Mesangial cell (primary cell): Measurements from ENCODE around the gene RAD54L. TPM values are rescaled to one million over a fixed set of nuclear protein-coding genes. Genes with fewer than 3 reads are reported as not detected.

Experiments
- total RNA-seq: library from RNA; depleted of rRNA; stranded (reverse); fragments of >200 nt; gene quantifications from 2 replicates; pipeline ENCODE4 v1.2.3, GENCODE V29; 2015

Gene RAD54L
- total RNA-seq, result 2.8 and 16.0 TPM in 2 replicates

DNA sequence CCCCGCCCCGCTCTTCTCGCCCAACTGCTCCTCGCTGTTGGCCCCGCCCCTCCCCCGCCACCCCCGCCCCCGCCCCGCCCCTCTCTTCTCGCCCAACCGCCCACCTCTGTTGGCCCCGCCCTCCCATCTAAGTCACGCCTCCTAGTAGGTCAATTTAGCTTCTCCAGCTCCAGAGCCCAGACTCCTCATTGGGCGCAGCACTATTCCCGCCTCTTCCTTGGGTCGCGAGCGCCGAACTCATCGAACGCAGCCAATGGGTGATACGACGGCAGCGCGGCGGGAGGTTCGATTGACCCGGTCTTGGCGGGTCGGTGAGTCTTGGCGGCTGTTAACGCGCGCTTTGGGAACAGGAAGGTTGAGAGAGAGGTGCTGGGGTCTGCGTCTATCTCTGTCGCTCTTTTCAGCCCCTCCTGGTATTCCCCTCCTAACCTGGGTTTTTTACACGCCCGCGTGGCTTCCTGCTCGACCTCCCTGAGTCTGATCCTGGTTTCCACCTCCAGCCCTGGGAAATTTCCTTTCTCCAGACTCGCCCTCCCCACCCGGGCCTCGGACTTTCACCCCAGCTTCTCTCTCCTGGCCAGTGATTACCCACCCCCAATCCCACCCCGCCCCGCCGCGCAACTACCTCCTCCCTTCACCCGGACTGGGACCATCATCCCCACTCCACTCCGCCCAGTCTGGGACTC is at the start of gene RAD54L:
Gene RAD54L, plus strand, starts transcription at position 328 of the 686 bp plus-strand sequence. CDS start 643 bp downstream, outside the sequence.

GRCh38 chr1:46197964-46198811 is 49.4 kb upstream of the RAD54L start, which contains the start of gene POMGNT1:
TSS of gene POMGNT1 (minus strand) at chr1:46198434. CDS start at chr1:46197821, 613 bp downstream.

DNA sequence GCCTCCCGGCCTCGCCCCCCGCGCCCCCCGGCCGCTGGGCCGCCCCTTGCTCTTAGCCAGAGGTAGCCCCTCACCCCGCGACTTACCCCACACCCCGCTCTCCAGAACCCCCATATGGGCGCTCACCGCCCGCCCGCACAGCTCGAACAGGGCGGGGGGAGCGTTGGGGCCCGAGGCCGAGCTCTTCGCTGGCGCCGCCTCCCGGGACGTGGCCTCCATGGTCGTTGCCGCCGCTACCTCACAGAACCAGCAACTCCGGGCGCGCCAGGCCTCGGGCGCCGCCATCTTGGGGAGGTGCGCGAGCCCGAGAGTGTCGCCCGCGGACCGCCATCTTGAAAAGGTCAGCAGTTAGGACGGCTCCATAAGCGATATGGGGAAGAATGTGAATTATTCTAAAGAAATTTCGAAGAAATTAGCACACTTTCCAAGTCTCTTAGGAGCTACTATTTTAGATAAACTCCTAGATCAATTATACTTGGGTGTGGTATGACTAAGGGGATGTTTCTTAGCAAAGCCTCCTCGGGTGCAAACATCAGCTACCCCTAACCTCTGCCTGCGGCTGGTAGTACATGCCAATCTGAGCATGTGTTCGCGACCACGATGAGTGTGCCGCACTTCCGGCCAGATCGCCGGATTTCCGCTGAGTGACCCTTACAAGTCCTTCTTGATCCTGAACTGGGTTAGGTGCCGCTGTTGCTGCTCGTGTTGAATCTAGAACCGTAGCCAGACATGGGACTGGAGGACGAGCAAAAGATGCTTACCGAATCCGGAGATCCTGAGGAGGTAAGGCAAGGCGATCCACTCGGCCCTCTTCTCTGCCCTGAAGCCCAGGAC is 55.7 kb downstream of the RAD54L start, which contains the start of the genes LRRC41 and UQCRH:
Gene LRRC41, minus strand, starts transcription at position 579 of the 834 bp plus-strand sequence. Its CDS starts 294 bp downstream, at position 285.
Gene UQCRH, plus strand, starts transcription at position 661 of the 834 bp plus-strand sequence. Its CDS starts 69 bp downstream, at position 730.

Other genes starting within 250 kb of the RAD54L start
- gene PIK3R3, start 115.1 kb upstream of the RAD54L start, total RNA-seq, result 4.4 and 4.9 TPM in 2 replicates
- 2.8 and 10.3 TPM in 2 replicates for gene TSPAN1, start 72.7 kb upstream of the RAD54L start, total RNA-seq
- gene P3R3URF, start 71.3 kb upstream of the RAD54L start, total RNA-seq, result not detected in 2 replicates
- 75.8 and 77.1 TPM in 2 replicates for gene POMGNT1, start 49.3 kb upstream of the RAD54L start, total RNA-seq
- gene LURAP1, start 44.4 kb upstream of the RAD54L start, total RNA-seq, result 2.6 and 2.9 TPM in 2 replicates
- 102 and 169 TPM in 2 replicates for gene LRRC41, start 55.9 kb downstream of the RAD54L start, total RNA-seq
- gene UQCRH, start 55.9 kb downstream of the RAD54L start, total RNA-seq, result 193 and 300 TPM in 2 replicates
- gene NSUN4, start 93.0 kb downstream of the RAD54L start, total RNA-seq, result 15.8 and 19.1 TPM in 2 replicates
- 3.1 and 10.8 TPM in 2 replicates for gene FAAH, start 146.6 kb downstream of the RAD54L start, total RNA-seq
- gene DMBX1, start 242.1 kb downstream of the RAD54L start, total RNA-seq, result not detected in 2 replicates